ENCODE results near the gene CD200R1L.

The CD200R1L gene

DNA sequence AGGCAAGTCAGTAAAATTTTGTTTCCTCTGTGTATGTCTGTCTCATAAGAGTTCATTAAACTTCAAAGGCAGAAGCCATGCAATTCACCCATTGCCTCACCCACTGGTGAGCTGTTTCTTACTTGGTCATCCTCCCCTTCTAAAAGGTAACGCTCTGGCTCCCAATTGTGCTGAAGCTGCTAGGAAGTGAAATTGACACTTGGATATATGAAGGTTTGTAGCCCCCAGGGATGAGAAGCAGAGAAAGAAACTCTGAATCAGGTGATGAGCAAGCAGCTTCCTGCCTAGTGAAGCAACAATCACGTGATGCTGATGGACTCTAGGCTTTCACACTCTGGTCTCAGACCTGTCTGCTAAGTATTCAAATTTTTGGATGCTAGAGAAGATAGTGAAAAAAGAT, 70.7 kb downstream of the CD200R1L start:
- H3K9me3 ChIP-seq (ENCODE audit: control insufficient read depth, low read length) = no peaks in the 10 kb centered on the region
- peak; percentile 26 for DNase-seq (ENCODE audit: low read depth)
- no peaks in the 10 kb centered on the region for H3K27me3 ChIP-seq (replicated peaks; ENCODE audit: control insufficient read depth, insufficient read depth, low read length)
- peak overlapping the region; percentile 80 for H3K9ac ChIP-seq (ENCODE audit: low read length)
- H3K36me3 ChIP-seq (ENCODE audit: control insufficient read depth, insufficient read depth, low read length, severe bottlenecking) = no peaks in the 10 kb centered on the region
- H3K4me1 ChIP-seq (ENCODE audit: control insufficient read depth, insufficient read depth, low read length) = peaks cover 80% of the 10 kb centered on the region
- peak overlapping the region; percentile 8 for H3K4me3 ChIP-seq (ENCODE audit: low read length)

DNA sequence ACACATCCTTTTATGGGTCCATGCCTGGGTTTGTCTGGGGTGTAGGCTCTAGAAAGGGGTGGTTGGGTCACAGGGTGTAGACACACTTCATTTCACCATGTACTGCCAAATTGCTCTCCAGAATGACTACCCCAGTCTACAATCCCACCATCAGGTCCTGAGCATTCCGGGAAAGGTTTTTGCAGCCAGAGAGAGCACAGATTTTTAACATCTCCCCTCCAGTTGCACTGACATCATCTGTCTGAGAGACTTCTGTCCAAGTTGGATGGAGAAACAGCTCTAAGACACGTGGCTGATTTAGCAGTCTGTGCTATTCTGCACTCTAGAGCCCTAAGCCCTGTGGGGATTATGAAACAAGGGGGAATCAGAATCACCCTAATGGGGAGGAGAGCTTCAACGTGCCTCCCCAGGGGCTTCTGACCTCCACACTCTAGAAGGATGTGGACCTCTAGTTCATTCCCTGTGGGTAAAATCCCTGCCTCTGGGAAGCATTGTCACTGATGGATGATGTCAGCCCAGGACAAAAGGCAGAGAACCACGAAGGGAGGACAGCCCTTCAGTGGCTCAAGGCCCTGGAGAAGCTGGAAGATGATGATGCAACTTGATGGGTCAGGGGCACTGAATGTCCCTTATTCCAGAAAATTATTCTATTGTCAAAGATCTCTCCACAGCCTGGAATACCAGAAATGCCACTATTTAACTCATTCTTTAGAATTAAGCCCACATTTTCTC, 71.5 kb downstream of the CD200R1L start:
- no peaks in the 10 kb centered on the region for H3K36me3 ChIP-seq (ENCODE audit: control insufficient read depth, insufficient read depth, low read length, severe bottlenecking)
- DNase-seq (ENCODE audit: low read depth) = peak; percentile 68
- peaks cover 76% of the 10 kb centered on the region for H3K4me1 ChIP-seq (ENCODE audit: control insufficient read depth, insufficient read depth, low read length)
- peak overlapping the region; percentile 80 for H3K9ac ChIP-seq (ENCODE audit: low read length)
- peak overlapping the region; percentile 8 for H3K4me3 ChIP-seq (ENCODE audit: low read length)
- no peaks in the 10 kb centered on the region for H3K9me3 ChIP-seq (ENCODE audit: control insufficient read depth, low read length)
- H3K27me3 ChIP-seq (replicated peaks; ENCODE audit: control insufficient read depth, insufficient read depth, low read length) = no peaks in the 10 kb centered on the region

DNA sequence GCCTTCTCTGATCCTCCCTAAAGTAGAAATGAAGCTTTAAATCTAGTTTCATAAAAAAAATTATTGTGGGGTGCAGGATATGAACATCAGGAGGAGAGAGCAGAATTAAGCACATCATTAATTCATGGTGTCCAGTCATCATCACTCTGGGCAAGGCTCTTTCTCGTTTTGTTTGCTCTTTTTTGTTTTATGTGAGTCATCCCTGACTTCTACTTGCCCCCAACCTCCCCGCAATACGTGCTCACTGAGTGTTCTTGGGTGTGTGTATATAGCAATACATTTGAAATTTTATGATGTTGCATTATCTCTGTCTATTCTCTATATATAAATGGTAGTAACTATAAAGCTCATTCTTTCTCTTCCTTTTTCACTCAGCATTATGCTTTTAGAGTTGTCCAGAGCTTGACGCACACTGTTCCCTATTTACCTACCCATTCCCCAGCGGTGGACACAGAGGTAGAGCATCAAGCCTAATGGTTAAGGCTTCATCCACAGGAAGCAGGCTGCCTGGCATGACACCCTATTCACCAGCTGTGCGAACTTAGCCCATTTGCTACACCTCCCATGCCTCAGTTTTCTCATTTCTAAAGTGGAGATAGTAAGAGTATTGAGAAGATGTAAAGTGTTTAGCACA, 72.3 kb downstream of the CD200R1L start:
- Histone ChIP-seq H3K9ac (ENCODE audit: low read length) (peak overlapping the region; percentile 80), H3K4me3 (ENCODE audit: low read length) (no peak overlapping the region), H3K4me1 (ENCODE audit: control insufficient read depth, insufficient read depth, low read length) (peaks cover 76% of the 10 kb centered on the region), H3K36me3 (ENCODE audit: control insufficient read depth, insufficient read depth, low read length, severe bottlenecking) (no peaks in the 10 kb centered on the region), H3K27me3 (replicated peaks; ENCODE audit: control insufficient read depth, insufficient read depth, low read length) (no peaks in the 10 kb centered on the region), H3K9me3 (ENCODE audit: control insufficient read depth, low read length) (no peaks in the 10 kb centered on the region)
- DNase-seq (ENCODE audit: low read depth) = peak; percentile 43

DNA sequence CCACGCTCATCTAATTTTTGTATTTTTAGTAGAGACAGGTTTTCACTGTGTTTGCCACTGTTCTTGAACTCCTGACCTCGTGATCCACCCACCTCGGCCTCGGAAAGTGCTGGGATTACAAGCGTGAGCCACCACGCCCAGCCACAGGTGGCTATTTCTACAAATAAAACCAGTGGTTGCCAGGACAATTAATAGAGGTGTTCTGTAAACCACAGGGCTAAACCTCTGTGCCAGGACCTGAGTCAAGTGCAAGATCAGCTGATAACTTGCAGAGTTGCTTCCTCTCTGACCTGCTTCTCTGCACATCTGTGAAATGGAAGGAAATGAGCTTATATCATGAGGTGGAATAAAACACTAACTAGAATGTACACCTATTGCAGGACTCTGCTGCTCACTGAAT, 72.8 kb downstream of the CD200R1L start:
- Histone ChIP-seq H3K4me3 (ENCODE audit: low read length) (no peak overlapping the region), H3K9ac (ENCODE audit: low read length) (peak overlapping the region; percentile 80), H3K9me3 (ENCODE audit: control insufficient read depth, low read length) (no peaks in the 10 kb centered on the region), H3K27me3 (replicated peaks; ENCODE audit: control insufficient read depth, insufficient read depth, low read length) (no peaks in the 10 kb centered on the region), H3K36me3 (ENCODE audit: control insufficient read depth, insufficient read depth, low read length, severe bottlenecking) (no peaks in the 10 kb centered on the region), H3K4me1 (ENCODE audit: control insufficient read depth, insufficient read depth, low read length) (peaks cover 74% of the 10 kb centered on the region)
- no peak for DNase-seq (ENCODE audit: low read depth)

DNA sequence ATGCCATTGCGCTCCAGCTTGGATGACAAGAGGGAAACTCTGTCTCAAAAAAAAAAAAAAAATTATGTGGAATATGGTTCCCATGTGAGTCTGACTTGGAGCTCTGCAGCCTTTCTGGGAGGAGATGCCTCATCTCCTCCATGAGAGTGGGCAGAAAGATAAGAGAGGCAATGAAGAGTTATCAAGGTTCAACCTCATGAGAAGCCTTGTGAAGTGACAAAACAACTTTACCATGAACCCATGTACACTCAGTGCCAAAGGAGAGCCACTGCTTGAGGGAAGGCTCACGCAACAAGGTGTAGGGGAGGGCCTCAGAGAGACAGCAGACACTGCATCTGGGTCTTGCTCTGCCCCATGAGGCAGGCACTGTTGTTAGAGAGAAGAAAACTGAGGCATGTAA, 75.7 kb downstream of the CD200R1L start:
- H3K4me1 ChIP-seq (ENCODE audit: control insufficient read depth, insufficient read depth, low read length) = peaks cover 55% of the 10 kb centered on the region
- no peaks in the 10 kb centered on the region for H3K36me3 ChIP-seq (ENCODE audit: control insufficient read depth, insufficient read depth, low read length, severe bottlenecking)
- no peak for DNase-seq (ENCODE audit: low read depth)
- H3K27me3 ChIP-seq (replicated peaks; ENCODE audit: control insufficient read depth, insufficient read depth, low read length) = no peaks in the 10 kb centered on the region
- no peak overlapping the region for H3K9ac ChIP-seq (ENCODE audit: low read length)
- no peak overlapping the region for H3K4me3 ChIP-seq (ENCODE audit: low read length)
- no peaks in the 10 kb centered on the region for H3K9me3 ChIP-seq (ENCODE audit: control insufficient read depth, low read length)

DNA sequence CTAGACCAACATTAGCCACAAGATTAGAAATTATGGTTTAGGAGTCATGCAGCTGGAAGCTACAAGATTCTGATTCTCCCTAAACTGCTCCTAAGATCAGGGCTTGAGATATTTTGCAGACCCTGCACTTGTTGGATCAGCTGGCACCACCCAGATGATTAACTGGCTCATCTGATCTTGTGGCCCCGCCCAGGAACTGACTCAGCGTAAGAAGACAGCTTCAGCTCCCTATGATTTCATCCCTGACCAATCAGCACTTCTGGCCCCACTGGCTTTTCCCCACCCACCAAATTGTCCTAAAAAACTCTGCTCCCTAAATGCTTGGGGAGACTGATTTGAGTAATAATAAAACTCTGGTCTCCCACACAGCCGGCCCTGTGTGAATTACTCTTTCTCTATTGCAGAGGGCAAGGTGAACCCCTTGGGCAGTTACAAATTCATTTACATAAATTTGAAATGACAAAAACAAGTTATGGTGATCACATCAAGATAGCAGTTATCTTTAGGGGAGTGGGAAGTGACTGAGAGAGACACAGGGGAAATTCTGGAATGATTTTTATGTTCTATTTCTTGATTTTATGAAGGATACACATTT, 76.5 kb downstream of the CD200R1L start:
- DNase-seq (ENCODE audit: low read depth) = peak; percentile 34
- H3K4me1 ChIP-seq (ENCODE audit: control insufficient read depth, insufficient read depth, low read length) = peaks cover 47% of the 10 kb centered on the region

DNA sequence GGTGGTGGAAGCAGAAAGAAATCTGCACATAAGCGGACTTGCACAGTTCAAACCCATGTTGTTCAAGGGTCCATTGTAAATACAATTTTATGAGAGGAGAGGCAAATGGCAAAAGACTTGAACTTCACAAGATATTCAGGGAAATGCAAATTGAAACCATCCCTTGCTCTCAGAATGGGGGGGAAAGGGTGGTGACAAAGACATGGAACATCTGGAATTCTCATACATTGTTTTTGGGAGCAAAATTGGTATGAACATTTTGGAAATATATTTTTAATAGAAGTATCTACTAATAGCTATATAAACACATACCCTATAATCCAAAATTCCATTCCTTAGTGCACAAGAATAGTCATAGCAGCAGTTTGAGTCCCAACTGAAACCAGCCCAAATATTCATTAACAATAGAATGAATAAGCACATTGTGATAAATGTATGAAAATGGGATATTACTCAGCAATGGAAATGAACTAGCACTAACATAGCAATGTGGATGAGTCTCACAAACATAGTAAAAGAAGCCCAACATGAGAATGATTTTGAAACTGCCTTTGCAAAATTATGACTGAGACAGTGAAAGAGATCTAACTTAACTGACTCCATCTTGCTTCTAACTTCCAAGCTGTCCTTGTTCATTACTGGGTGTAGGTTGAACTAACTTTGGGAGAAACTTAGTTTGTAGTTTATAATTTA, 77.2 kb downstream of the CD200R1L start:
- peak overlapping the region; percentile 46 for H3K9ac ChIP-seq (ENCODE audit: low read length)
- peaks cover 41% of the 10 kb centered on the region for H3K4me1 ChIP-seq (ENCODE audit: control insufficient read depth, insufficient read depth, low read length)
- DNase-seq (ENCODE audit: low read depth) = no peak
- H3K36me3 ChIP-seq (ENCODE audit: control insufficient read depth, insufficient read depth, low read length, severe bottlenecking) = no peaks in the 10 kb centered on the region
- H3K4me3 ChIP-seq (ENCODE audit: low read length) = no peak overlapping the region
- H3K9me3 ChIP-seq (ENCODE audit: control insufficient read depth, low read length) = no peaks in the 10 kb centered on the region
- no peaks in the 10 kb centered on the region for H3K27me3 ChIP-seq (replicated peaks; ENCODE audit: control insufficient read depth, insufficient read depth, low read length)

More for the DNA sequence above, 76.5 kb downstream of the CD200R1L start:
- no peaks in the 10 kb centered on the region for H3K9me3 ChIP-seq (ENCODE audit: control insufficient read depth, low read length)
- no peak overlapping the region for H3K4me3 ChIP-seq (ENCODE audit: low read length)
- H3K36me3 ChIP-seq (ENCODE audit: control insufficient read depth, insufficient read depth, low read length, severe bottlenecking) = no peaks in the 10 kb centered on the region
- peak overlapping the region; percentile 46 for H3K9ac ChIP-seq (ENCODE audit: low read length)
- no peaks in the 10 kb centered on the region for H3K27me3 ChIP-seq (replicated peaks; ENCODE audit: control insufficient read depth, insufficient read depth, low read length)

DNA sequence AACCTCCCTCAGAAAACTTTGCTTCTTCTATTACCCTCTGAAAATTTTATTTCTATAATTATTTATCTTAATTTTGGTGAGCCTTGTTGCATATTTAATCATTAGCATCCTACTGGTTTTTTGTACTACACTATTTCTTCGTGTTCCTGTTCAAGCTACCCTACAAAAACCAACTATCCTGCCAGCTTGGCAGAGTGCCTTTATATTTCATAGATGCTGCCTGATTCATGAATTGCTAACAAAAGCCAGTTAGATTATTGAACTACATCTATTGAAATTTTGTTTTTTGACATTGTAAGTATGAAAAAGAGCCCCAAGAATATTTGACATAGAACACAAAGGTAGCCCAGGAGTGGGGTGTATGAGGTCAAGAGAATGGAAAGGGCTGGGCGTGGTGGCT, 78.9 kb downstream of the CD200R1L start:
- H3K36me3 ChIP-seq (ENCODE audit: control insufficient read depth, insufficient read depth, low read length, severe bottlenecking) = no peaks in the 10 kb centered on the region
- H3K4me1 ChIP-seq (ENCODE audit: control insufficient read depth, insufficient read depth, low read length) = peaks cover 30% of the 10 kb centered on the region
- H3K4me3 ChIP-seq (ENCODE audit: low read length) = no peak overlapping the region
- no peak overlapping the region for H3K9ac ChIP-seq (ENCODE audit: low read length)
- no peaks in the 10 kb centered on the region for H3K27me3 ChIP-seq (replicated peaks; ENCODE audit: control insufficient read depth, insufficient read depth, low read length)
- no peaks in the 10 kb centered on the region for H3K9me3 ChIP-seq (ENCODE audit: control insufficient read depth, low read length)
- no peak for DNase-seq (ENCODE audit: low read depth)

DNA sequence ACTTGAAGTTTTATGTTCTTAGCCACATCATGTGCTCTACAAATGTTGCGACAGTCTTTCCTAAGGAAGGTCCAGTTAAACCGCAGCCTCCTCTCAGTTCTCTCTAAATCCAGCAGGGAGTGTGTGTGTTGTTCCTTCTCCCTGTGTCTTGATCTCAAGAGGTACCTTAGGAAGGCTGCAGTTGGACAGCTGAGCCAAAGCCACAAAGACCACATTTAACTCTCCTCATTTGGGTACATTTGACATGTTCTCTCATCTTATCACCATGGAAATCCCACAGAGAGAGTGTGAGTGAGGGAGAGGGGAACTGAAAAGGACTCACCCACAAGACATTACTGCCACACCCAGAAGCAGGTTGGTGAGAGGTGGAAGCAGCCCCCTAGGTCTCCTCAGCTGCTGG, 79.5 kb downstream of the CD200R1L start:
- peaks cover 24% of the 10 kb centered on the region for H3K4me1 ChIP-seq (ENCODE audit: control insufficient read depth, insufficient read depth, low read length)
- H3K9me3 ChIP-seq (ENCODE audit: control insufficient read depth, low read length) = no peaks in the 10 kb centered on the region
- no peak overlapping the region for H3K9ac ChIP-seq (ENCODE audit: low read length)
- DNase-seq (ENCODE audit: low read depth) = peak; percentile 47
- H3K27me3 ChIP-seq (replicated peaks; ENCODE audit: control insufficient read depth, insufficient read depth, low read length) = no peaks in the 10 kb centered on the region
- no peaks in the 10 kb centered on the region for H3K36me3 ChIP-seq (ENCODE audit: control insufficient read depth, insufficient read depth, low read length, severe bottlenecking)
- H3K4me3 ChIP-seq (ENCODE audit: low read length) = no peak overlapping the region
